HG02798 (cell line): ENCODE results near the gene ADAMTS15.
"Not testable (repeated sequence)": the region's sequence is repeated elsewhere in the genome, so short reads cannot be mapped to it uniquely, and the experiment has no call there.

Experiments used
- ATAC-seq: cut with Tn5 transposase; IDR thresholded peaks from one replicate; pipeline ENCODE4 v1.9.1; 2021; ENCODE audit warnings: mild to moderate bottlenecking; ENCODE audit not compliant: unreplicated experiment, poor library complexity

The ADAMTS15 gene

GRCh38 chr11:130433357-130433756 is 15.1 kb upstream of the ADAMTS15 start:
- no peak for ATAC-seq

DNA sequence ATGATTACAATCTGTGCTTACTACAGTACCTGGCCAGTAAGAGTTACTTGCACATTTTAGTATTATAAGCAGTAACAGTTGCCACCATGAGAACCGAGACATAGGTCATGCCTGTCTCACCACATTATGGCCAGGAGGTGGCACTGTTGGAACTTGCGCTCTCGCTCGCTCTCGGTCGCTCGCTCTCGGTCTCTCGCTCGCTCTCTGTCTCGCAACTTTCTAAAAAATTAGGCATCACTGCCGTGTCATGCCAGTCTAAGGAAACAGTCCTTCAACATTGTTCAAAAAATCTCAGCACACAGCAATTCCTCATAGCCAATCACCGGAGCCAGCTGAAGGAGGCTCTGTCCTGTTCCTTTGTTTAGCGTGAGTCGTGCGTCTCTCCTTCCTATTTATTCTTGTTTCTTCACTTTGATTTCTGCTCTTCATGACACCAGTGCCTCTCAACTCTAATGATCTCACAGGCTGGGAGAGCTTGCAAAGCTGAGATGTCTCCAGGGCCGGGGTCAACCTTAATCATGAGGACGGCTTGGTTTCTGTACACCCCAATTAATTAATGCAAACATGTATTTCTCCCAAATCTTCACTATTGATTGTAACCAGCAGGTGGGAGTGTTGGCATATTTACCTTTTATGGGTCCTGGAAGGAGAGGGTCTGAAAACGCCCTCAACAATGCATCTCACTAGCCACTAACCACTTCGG is 13.8 kb upstream of the ADAMTS15 start:
- ATAC-seq, result peak; percentile 92

DNA sequence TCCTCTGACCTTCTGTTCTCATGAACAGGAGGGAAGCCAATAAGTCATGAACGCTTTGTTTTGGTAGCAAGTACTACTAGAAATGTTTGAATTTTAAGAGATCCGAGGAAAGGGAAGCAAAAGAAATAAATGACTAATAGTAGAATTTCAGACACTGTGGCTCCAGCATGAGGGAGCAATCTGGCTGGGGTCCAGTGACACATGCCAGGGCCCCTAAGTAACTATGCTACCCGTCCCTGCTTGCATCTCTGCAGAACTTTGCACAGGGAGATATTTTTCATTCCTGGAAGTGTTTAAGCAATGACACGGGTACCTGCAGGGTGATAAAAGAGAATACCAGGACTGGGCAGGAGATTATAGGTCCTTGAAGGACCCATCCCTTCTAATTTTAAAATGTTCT is 12.8 kb upstream of the ADAMTS15 start:
- ATAC-seq, result no peak

DNA sequence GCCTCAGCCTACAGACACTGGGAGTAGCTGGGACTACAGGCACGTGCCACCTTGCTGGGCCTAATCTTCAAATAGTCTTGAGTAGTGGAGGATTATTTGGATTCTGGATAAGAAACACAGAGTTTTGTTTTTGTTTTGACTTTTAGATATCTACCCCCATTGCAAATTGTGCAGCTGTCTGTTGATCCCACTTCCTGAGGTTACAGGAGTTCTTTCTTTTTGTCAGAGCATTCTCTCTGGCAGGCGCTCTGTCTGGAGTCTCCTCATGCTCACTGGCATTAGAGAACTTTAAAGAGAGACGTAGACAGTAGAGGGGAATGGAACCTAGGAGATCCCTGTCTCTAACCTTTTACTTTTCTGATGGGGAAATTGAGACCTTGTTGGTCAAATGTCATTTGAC is 12.3 kb upstream of the ADAMTS15 start:
- no peak for ATAC-seq

GRCh38 chr11:130437848-130438247 is 10.6 kb upstream of the ADAMTS15 start:
- no peak for ATAC-seq

DNA sequence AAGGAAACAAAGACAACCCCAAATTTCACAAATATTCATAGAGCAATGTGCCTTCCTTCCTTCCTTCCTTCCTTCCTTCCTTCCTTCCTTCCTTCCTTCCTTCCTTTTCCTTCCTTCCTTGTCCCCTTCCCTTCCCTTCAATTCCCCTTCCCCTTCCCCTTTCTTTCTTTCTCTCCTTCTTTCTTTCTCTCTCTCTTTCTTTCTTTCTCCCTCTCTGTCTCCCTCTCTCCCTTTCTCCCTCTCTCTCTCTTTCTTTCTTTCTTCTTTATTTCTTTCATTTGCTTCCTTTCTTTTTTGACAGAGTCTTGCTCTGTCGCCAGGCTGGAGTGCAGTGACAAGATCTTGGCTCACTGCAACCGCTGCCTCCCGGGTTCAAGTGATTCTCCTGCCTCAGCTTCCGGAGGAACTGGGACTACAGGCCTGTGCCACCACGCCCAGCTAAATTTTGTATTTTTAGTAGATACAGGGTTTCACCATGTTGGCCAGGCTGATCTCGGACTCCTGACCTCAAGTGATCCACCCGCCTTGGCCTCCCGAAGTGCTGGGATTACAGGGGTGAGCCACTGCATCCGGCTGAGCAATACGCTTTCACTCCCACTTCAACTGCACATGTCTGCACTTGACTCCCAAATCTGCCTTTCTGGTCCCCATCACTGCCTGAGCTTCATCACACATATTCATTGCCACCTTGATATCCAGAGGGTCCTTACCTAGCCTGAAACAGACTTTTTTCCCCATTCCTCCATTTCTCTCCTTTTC is 9.9 kb upstream of the ADAMTS15 start:
- ATAC-seq, result not testable (repeated sequence)

DNA sequence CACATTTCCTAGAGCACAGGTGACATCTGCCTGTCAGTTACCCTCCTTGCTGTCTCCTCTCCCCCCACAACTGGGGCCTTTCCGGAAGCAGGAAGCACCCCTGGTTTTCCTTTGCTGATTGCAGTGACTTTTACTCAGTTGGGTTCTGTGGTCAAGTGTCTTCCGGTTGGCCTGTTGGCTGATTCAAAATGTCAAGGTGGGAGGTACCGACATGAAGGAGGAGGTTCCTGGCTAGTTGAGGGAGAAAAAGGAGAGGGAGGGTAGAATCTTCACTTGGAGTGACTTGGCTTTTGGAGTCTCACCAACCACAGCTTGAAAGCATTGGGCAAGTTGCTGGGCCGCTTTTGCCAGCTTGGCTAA is 9.3 kb upstream of the ADAMTS15 start:
- ATAC-seq, result no peak

GRCh38 chr11:130439876-130440275 is 8.6 kb upstream of the ADAMTS15 start:
- no peak for ATAC-seq

- ATAC-seq, result no peak
Measured at GRCh38 chr11:130441719-130442118, 6.7 kb upstream of the ADAMTS15 start.

DNA sequence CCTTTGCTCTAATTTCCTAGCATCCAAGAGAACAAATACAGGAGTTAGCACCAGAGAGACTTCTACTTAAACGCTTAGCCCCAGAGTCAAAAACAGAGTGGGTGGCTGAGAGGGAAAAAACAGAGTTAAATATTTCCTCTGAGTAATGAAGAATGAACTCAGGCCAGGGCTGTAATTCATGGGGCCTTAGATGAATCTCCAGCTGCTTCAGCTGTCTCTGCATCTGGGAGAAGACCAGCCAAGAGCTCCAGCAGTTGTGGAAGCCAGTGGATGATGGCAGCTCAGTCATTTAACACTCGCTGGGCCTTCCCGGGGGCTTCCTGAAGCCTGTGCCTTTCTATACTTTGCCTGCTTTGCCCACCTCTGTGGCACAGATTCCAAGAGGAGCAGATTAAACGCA is 5.7 kb upstream of the ADAMTS15 start:
- ATAC-seq, result no peak

DNA sequence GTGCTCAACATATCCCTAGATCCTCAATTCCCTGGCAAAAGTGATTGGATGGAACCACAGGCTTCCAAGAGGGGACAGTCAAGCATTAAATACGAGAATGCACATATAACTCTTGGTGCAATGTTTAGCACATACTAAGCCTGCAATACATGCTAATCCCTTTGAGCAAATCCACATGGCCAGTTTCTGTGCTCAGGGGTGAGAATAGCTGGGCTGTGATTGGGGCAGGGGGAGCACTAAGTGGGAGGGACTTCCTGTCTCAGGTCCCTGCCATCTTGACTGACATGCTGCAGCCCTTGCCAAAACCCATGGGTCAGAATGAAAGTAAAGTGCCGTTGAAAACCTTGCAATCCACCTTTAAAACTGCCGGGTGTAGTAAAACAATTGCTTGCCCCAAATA is 2.7 kb upstream of the ADAMTS15 start:
- ATAC-seq, result no peak

DNA sequence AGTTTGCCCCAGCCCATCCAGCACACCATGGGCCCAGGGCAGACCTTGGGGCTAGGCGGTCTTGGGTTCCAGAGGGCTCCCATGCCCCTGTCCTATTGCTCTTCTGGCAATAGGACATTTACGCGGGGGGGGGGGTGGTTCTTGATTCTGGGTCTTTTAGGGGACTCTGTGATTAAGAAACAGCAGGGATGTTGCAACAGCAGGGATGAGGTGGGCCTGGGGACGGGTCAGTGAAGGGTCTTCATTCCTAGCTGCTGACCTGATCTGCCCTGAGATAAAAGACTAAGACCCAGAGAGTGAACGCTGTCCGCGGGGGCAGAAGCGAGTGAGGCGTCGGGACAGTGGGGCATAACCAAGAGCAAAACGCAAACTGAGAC is 418 bp upstream of the ADAMTS15 start:
- ATAC-seq, result no peak

- no peak for ATAC-seq
Measured at GRCh38 chr11:130449310-130449990, 1.0 kb downstream of the ADAMTS15 start.

DNA sequence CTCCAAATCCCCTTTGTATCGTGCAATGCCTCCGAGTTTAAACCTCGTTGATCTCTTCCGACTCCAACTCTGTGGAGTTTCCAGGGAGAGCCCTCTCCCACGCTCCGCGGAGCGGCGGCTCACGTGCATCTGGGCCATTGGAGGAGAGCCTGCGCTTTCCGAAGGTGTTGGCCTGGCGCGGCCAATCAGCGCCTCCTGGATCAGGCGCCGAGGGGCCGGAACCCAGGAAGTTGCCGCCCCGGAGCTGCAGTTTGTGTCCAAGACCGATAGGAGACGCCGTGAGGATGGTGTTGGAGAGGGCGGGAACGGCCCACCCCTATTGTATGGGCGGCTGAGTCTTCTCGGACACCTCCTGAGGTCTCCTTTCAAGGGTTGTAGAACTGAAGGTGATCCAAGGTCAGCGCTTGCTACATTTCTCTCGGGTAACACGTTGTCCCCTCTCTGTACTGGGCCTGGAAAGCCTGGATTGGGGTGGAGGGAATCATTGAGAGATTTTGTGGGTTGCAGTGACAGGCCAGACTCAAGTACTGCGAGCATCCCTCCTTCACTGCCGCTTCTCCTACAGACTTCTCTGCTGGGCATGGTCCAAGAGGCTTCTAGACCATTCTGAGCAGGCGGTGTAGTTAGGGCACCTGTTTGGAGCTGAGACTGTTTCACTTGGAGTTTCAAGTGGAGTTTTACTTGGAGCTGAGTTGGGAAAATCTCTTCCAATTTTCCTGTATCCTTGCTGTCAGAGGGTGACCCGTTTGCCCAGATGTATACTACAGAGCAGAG is 1.7 kb downstream of the ADAMTS15 start:
- no peak for ATAC-seq

DNA sequence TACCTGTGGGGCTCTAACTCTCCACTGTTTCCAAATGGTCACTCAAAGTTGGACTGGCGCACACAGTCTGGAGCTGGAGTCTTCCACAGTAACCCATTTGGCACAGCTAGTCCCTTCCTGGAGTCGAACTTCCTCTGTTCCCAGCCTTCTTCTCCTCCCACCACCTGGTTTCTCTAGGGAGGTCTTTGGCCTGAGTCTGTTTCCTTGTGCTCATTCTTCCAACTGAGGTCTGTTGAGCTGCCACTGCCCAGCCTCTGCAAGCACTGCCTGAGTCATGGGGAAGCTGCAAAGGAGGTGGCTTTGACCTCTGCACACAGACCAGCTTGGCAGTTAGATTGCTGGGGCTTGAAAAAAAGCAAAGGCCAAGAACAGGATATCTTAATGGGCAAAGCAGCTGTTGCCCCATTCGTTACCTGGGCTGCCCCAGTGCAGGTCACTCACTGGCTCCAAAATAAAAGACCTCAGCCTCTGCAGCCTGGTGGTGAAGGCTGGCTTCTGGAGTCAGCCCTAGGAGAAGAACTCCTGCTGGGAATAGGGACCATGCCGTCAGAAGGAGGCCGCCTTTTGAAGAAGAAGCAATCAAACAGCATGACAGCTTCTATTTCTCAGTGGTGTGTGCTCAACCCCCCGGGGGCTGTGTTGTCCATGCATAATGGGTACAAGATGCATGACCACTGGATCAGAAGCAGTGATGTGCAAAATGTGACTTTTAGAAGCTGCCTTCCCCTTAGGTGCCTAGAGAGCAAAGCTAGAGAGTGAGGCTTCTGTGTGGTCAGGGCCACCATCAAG is 3.0 kb downstream of the ADAMTS15 start:
- ATAC-seq, result no peak

DNA sequence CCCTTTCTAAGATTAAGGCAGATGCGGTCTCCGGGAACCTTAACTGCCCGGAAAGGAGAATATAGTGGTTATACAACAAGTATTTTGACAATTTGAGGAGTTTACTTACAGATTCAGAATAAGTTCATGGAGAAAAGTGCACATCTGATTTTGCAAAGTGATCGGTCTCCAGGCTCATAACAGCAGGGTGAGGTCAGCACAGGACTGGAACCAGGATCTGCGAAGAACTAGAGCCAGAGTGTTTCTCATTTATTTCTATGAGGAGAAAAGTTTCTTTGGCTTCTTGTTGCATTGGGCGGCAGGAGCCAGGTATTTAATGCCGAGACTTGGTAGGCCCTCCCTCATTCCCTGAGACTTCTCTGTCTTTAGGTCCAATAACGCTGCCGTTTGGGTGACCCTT is 3.7 kb downstream of the ADAMTS15 start:
- no peak for ATAC-seq

DNA sequence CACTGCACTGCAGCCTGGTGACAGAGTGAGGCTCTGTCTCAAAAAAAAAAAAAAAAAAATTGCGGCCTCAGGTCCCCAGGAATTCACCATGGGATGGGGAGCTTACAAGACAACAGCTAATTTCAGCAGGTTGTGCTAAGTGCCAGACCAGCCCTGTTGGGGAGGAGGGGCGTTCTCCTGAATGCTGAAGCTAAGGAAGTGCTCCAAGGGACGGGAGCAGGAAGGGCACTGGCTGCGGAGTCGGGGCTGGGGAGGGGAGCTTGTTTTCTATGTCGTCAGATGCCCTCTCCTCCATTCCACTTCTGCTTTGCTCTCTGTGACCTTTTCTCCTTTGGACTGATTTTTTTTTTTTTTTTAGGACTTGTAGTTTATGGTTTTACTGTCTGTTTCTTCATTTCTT is 4.5 kb downstream of the ADAMTS15 start:
- no peak for ATAC-seq

DNA sequence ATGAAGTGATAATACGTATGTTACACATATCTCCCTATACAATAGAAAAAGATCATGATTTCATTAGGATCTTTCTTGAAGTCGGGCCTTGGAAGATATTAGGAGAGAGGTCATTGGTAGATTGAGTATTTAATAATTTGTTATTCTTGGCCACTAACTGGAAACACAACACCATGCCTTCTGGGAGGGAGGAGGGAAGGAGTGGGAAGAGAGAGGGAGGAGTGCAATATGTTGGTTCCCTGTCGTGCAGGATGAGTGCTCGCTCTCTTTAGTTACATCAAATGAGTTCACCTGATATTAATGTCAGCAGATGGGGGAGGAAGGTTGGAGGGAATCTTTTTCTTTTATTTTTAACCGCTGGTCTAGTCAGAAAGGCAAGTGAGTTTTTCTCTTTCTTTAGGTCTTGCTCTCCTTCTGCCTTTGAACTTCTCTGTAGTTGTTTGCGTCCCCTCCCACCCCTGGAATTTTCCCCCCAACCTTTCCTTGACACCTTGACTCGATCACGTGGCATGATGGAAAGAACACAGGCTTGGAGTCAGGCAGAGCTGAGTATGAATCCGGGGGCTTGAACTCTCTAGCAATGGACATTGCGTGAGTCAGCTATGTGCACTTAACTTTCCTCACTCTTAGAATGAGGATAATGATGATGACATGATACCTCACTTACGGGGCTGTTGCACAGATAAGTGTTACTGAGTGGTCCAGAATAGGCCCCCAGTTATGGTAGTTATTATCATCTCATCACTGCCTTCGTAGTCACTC is 6.2 kb downstream of the ADAMTS15 start:
- ATAC-seq, result no peak

DNA sequence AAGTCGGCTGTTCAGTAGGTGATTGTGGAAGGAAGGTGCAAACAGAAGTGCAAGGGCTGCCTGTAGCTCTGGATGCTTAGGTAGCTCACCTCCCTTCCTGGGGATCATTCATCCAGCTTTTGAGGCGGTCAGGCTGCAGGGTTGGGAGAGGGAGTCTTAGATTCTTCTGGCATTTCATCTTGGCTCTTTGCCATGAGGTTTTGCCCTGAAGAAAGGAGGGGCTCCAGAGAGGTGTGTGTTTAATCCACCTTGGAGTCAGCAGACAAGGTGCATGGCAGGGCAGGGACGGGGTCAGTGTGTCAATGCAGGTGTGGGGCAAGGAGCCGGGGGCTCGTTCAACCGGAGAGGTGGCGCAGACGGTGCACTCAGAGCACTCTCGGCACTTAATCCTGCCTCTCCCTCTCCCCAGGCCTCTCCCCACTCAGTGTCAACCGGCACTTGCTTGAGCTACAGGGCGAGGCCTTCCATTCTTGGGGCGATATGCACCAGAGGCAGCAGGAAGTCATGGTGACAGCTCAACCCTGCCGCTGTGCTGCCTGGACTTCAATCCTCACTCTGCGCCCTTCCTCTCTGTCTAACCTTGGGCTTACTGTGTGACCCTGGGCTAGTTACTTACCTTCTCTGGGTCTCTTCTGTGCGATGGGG is 7.2 kb downstream of the ADAMTS15 start:
- no peak for ATAC-seq
